ENCODE measurements around the gene LMO7.

DNA sequence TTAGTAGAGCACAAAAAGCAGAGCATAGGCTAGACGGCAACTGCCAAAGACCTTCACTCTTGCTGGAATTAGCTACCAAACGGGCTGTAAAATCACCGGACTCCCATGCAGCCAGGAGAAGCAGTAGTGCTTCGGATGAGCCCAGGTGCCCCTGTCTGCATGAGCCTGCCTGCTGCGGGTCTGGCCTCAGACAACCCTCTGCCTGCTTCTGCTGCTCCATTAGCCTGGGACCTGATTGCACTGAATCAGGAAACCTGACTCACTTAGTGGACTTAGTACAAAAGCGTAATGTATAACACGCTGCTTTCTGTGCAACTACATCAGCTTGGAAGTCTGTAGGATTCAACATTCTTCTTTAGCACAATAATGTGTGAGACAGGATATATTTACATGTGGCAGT lies 170.0 kb downstream of the LMO7 start:
- TF ChIP-seq POLR2A (IDR thresholded peaks at IDR 0.05) (no peak), CTCF (IDR thresholded peaks at IDR 0.05) (no peak)
